ENCODE measurements around the gene PLCB4. TPM values are rescaled to one million over a fixed set of nuclear protein-coding genes. Genes with fewer than 3 reads are reported as not detected.

Gene PLCB4
- total RNA-seq, 1 donor from 2014 or later = 19.9 TPM

- no peaks in the 10 kb centered on the region for H3K27me3 ChIP-seq (ENCODE audit: control insufficient read depth, insufficient read depth, low read length)
- TF ChIP-seq CTCF (IDR thresholded peaks at IDR 0.05; ENCODE audit: insufficient read depth, low read length, poor library complexity, severe bottlenecking) = no peak
- no peaks in the 10 kb centered on the region for H3K36me3 ChIP-seq (ENCODE audit: control insufficient read depth, insufficient read depth, low read length)
- DNase-seq (ENCODE audit: low read depth) = no peak
- no peak overlapping the region for H3K4me3 ChIP-seq (ENCODE audit: low read depth, low read length)
These were observed 60.9 kb downstream of the PLCB4 start for GRCh38 chr20:9129756-9130155.

- Histone ChIP-seq H3K27me3 (ENCODE audit: control insufficient read depth, insufficient read depth, low read length) (no peaks in the 10 kb centered on the region), H3K36me3 (ENCODE audit: control insufficient read depth, insufficient read depth, low read length) (no peaks in the 10 kb centered on the region), H3K4me3 (ENCODE audit: low read depth, low read length) (no peak overlapping the region)
- no peak for DNase-seq (ENCODE audit: low read depth)
- TF ChIP-seq CTCF (IDR thresholded peaks at IDR 0.05; ENCODE audit: insufficient read depth, low read length, poor library complexity, severe bottlenecking) = no peak
These were observed 61.6 kb downstream of the PLCB4 start for GRCh38 chr20:9130521-9130920.

- Histone ChIP-seq H3K4me3 (ENCODE audit: low read depth, low read length) (no peak overlapping the region), H3K27me3 (ENCODE audit: control insufficient read depth, insufficient read depth, low read length) (no peaks in the 10 kb centered on the region), H3K36me3 (ENCODE audit: control insufficient read depth, insufficient read depth, low read length) (no peaks in the 10 kb centered on the region)
- no peak for DNase-seq (ENCODE audit: low read depth)
- TF ChIP-seq CTCF (IDR thresholded peaks at IDR 0.05; ENCODE audit: insufficient read depth, low read length, poor library complexity, severe bottlenecking) = no peak
These were observed 63.0 kb downstream of the PLCB4 start for GRCh38 chr20:9131841-9132240.

GRCh38 chr20:9134346-9134745 is 65.5 kb downstream of the PLCB4 start:
- DNase-seq (ENCODE audit: low read depth) = no peak
- Histone ChIP-seq H3K36me3 (ENCODE audit: control insufficient read depth, insufficient read depth, low read length) (no peaks in the 10 kb centered on the region), H3K4me3 (ENCODE audit: low read depth, low read length) (no peak overlapping the region), H3K27me3 (ENCODE audit: control insufficient read depth, insufficient read depth, low read length) (no peaks in the 10 kb centered on the region)
- TF ChIP-seq CTCF (IDR thresholded peaks at IDR 0.05; ENCODE audit: insufficient read depth, low read length, poor library complexity, severe bottlenecking) = no peak

- no peaks in the 10 kb centered on the region for H3K27me3 ChIP-seq (ENCODE audit: control insufficient read depth, insufficient read depth, low read length)
These were observed 67.2 kb downstream of the PLCB4 start for GRCh38 chr20:9136114-9136513.

More at GRCh38 chr20:9136114-9136513, 67.2 kb downstream of the PLCB4 start:
- TF ChIP-seq CTCF (IDR thresholded peaks at IDR 0.05; ENCODE audit: insufficient read depth, low read length, poor library complexity, severe bottlenecking) = no peak
- no peaks in the 10 kb centered on the region for H3K36me3 ChIP-seq (ENCODE audit: control insufficient read depth, insufficient read depth, low read length)
- H3K4me3 ChIP-seq (ENCODE audit: low read depth, low read length) = no peak overlapping the region
- no peak for DNase-seq (ENCODE audit: low read depth)

All from kidney epithelial cell (primary cell).